ENCODE data around the gene THRSP. TPM values are rescaled to one million over a fixed set of nuclear protein-coding genes. Genes with fewer than 3 reads are reported as not detected.
A peak's percentile ranks its signal among the peaks of the same experiment; 100 is the strongest.

The THRSP gene
- total RNA-seq, 1 experiment from 2014 or later: not detected

DNA sequence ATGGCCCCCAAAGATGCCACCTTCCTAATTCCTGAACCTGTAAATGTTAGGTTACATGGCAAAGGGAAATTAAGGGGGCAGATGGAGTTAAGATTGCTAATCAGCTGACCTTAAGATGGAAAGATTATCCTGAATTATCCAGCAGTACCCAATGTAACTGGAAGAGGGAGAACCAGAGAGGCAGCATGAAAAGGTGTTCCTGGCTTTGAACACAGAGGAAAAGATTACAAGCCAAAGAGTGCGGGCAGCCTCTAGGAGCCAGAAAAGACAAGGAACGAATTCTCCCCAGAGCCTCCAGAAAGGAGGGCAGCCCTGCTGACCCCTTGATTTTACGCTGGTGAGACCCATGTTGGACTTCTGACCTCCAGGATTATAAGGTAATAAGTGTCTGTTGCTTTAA lies 15.1 kb upstream of the THRSP start (continued):
- TF ChIP-seq CEBPB (IDR thresholded peaks at IDR 0.05; ENCODE audit: low read depth): no peak
- TF ChIP-seq FOSL1 (IDR thresholded peaks at IDR 0.05; ENCODE audit: low read depth): no peak
- TF ChIP-seq, protein P1, sequence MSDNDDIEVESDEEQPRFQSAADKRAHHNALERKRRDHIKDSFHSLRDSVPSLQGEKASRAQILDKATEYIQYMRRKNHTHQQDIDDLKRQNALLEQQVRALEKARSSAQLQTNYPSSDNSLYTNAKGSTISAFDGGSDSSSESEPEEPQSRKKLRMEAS (IDR thresholded peaks at IDR 0.05): no peak
- TF ChIP-seq POLR2AphosphoS5 (IDR thresholded peaks at IDR 0.05; ENCODE audit: low read depth, low read length): no peak

DNA sequence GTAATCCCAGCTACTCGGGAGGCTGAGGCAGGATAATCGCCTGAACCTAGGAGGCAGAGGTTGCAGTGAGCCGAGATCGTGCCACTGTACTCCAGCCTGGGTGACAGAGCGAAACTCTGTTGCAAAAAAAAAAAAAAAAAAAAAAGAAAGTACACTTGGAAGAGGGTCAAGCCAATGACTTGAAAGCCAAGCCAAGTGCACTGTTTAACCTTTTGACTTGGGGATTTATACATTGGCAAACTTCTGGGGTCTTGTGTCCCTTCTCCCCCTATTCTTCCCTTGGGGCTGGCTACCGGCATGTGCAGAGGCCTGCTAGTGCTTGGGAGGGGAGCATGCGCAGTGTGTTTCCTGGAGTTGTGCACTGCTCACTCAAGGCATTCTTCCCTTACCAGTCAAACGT lies 14.3 kb upstream of the THRSP start:
- RAD21 ChIA-PET (ENCODE audit: low non-redundant PET in 1 of 2, low total read pairs in 2 of 2, uncharacterized antibody in 2 of 2, unreplicated experiment in 2 of 2): no interaction called here
- intact Hi-C loops (cut with micrococcal nuclease): loop anchor here (5.0 kb wide), 1 partner anchor 227 kb away; the partner anchor contains the start of genes AAMDC and RSF1
- no peak overlapping the region for H3K27ac ChIP-seq (ENCODE audit: low read depth, low read length)
- no peak overlapping the region for H2AFZ ChIP-seq (ENCODE audit: low read depth, low read length, poor library complexity, severe bottlenecking)
- H3K36me3 ChIP-seq (ENCODE audit: control insufficient read depth in 1 of 2, insufficient read depth in 2 of 2, low read length in 2 of 2): no peaks in the 10 kb centered on the region
- H3K4me1 ChIP-seq (ENCODE audit: control insufficient read depth in 1 of 2, insufficient read depth in 2 of 2, low read length in 2 of 2): peaks cover 8 to 20% of the 10 kb centered on the region in 2 experiments
- no peak overlapping the region for H3K4me2 ChIP-seq (ENCODE audit: low read length)
- no peak for ATAC-seq
- no peak overlapping the region for H3K9ac ChIP-seq (ENCODE audit: low read length)
- BruUV-seq (replicated peaks): no TSS peak
- H3K9me3 ChIP-seq (ENCODE audit: control insufficient read depth in 1 of 2, insufficient read depth in 1 of 2, low read depth in 1 of 2, low read length in 2 of 2): no peaks in the 10 kb centered on the region
- no peaks in the 10 kb centered on the region for H4K20me1 ChIP-seq (ENCODE audit: insufficient read depth)
- TF ChIP-seq POLR2A (IDR thresholded peaks at IDR 0.05; ENCODE audit: borderline replicate concordance, extremely low read depth, insufficient read depth, insufficient read length): no peak
- no peaks in the 10 kb centered on the region for H3K79me2 ChIP-seq (ENCODE audit: insufficient read depth, low read length)
- H3K4me3 ChIP-seq (replicated peaks in 1 of 2; ENCODE audit: low read depth in 1 of 2, low read length in 2 of 2): no peak overlapping the region
- H3K9me2 ChIP-seq (ENCODE audit: insufficient read depth): no peaks in the 10 kb centered on the region
- CTCF ChIA-PET: no interaction called here
- DNase-seq (ENCODE audit: low read depth, low spot score): no peak
- no peaks in the 10 kb centered on the region for H3K27me3 ChIP-seq (ENCODE audit: insufficient read depth, low read length)
- POLR2A ChIA-PET: interaction anchor here (0.7 kb wide), 1 partner anchor 1619 kb away, joined by 5 read pairs; no protein-coding TSS in a partner anchor

DNA sequence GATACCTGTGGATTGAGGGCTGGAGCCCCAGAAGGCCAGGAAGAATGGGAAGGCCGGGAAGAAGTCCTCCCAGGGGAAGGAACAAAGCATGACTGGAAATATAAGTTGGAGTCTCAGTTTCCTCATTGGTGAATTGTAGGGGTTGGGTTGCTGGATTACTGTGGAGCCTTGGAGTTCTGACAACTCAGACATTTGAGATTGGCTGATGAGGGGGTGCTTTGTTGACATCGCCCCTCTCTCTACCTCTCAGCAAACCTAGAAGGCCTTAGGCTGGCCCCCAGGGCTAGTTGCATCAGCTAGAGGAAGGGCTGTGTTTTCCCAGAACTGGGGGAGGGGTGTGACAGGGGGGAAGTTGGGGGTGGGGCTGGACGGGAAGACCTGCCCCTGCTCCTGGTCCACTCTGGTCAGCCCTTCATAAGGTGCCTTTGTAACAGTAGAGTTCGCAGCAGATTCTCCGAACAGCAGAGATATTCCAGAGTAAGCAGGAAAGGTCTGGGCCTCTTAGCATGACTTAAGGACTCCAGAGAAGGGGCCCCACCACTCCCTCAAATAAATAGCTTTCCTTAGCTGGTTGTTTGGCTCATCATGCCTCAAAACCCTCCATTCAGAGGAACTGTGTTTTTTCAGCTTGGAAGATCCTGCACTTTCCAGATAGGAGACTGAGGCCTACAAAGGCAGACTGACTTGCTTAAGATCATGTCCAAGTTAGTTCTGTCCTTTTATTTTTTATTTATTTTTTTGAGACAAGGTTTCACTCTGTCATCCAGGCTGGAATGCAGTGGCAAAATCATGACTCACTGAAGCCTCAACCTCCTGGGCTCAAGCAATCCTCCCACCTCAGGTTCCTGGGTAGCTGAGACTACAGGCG lies 12.5 kb upstream of the THRSP start:
- ATAC-seq (0 out of 2 replicates have a peak, but pooled peaks have one; percentile 58), DNase-seq (ENCODE audit: low read depth, low spot score) (no peak)
- H3K9me2 ChIP-seq (ENCODE audit: insufficient read depth): no peaks in the 10 kb centered on the region
- no peak overlapping the region for H2AFZ ChIP-seq (ENCODE audit: low read depth, low read length, poor library complexity, severe bottlenecking)
- RAD21 ChIA-PET (ENCODE audit: low non-redundant PET in 1 of 2, low total read pairs in 2 of 2, uncharacterized antibody in 2 of 2, unreplicated experiment in 2 of 2): no interaction called here
- H3K4me2 ChIP-seq (ENCODE audit: low read length): peak overlapping the region; percentile 30; the same call in 1 of the 2 replicates
- H3K9ac ChIP-seq (ENCODE audit: low read length): 0 out of 2 replicates have a peak overlapping the region, but pooled peaks have one; percentile 7
- no peak for TF ChIP-seq CEBPB (IDR thresholded peaks at IDR 0.05; ENCODE audit: low read depth)
- TF ChIP-seq FOSL1 (IDR thresholded peaks at IDR 0.05; ENCODE audit: low read depth): peak; percentile 19; the same call in 1 of the 2 replicates
- H3K27me3 ChIP-seq (ENCODE audit: insufficient read depth, low read length): no peaks in the 10 kb centered on the region
- H3K4me1 ChIP-seq (ENCODE audit: control insufficient read depth in 1 of 2, insufficient read depth in 2 of 2, low read length in 2 of 2): peaks cover 5 to 14% of the 10 kb centered on the region in 2 experiments; a peak in 3 of 4 replicates
- H3K27ac ChIP-seq (ENCODE audit: low read depth, low read length): no peak overlapping the region
- intact Hi-C loops (cut with micrococcal nuclease): no loop called here
- no TSS peak for BruUV-seq (replicated peaks)
- no peaks in the 10 kb centered on the region for H3K9me3 ChIP-seq (ENCODE audit: control insufficient read depth in 1 of 2, insufficient read depth in 1 of 2, low read depth in 1 of 2, low read length in 2 of 2)
- no peak overlapping the region for H3K4me3 ChIP-seq (replicated peaks in 1 of 2; ENCODE audit: low read depth in 1 of 2, low read length in 2 of 2)
- POLR2A ChIA-PET: no interaction called here
- H3K36me3 ChIP-seq (ENCODE audit: control insufficient read depth in 1 of 2, insufficient read depth in 2 of 2, low read length in 2 of 2): no peaks in the 10 kb centered on the region
- H4K20me1 ChIP-seq (ENCODE audit: insufficient read depth): no peaks in the 10 kb centered on the region
- no peaks in the 10 kb centered on the region for H3K79me2 ChIP-seq (ENCODE audit: insufficient read depth, low read length)
- CTCF ChIA-PET: no interaction called here
